HEK293 (cell line): ENCODE results near the gene GART.

Experiments
- CTCF ChIA-PET: fragments of 350-600 bp; formaldehyde crosslinking; extraction: SDS; loops from one replicate; lab custom pipeline; 2021; ENCODE audit warnings: antibody characterized with exemption; lab: Yijun Ruan, JAX
- POLR2A ChIA-PET: fragments of 300-600 bp; formaldehyde crosslinking; extraction: SDS; loops from one replicate; lab custom pipeline; 2020; ENCODE audit warnings: antibody characterized with exemption, inconsistent platforms; lab: Yijun Ruan, JAX
- H3K27ac ChIP-seq: fragments of 200-500 bp; sonication (Bioruptor generic); 2 replicates; pipeline ENCODE4 v1.5.1; 2014; ENCODE audit warnings: low read depth, low read length, control low read depth, inconsistent platforms; ENCODE audit errors: extremely low read depth
- H3K36me3 ChIP-seq, 2 experiments: fragments of 200-500 bp in 1 of 2; sonication (Bioruptor generic) in 1 of 2; 1 replicate in 1 of 2; 2 replicates in 1 of 2; pipeline ENCODE4 v1.5.1; 2014 to 2017; ENCODE audit warnings: inconsistent platforms in 2 of 2, low read length in 2 of 2; ENCODE audit not compliant: control insufficient read depth in 2 of 2, insufficient read depth in 1 of 2
- H3K4me1 ChIP-seq: fragments of 200-500 bp; sonication (Bioruptor generic); 2 replicates; pipeline ENCODE4 v1.5.1; 2014; ENCODE audit warnings: mild to moderate bottlenecking, low read length, inconsistent platforms; ENCODE audit not compliant: control insufficient read depth, insufficient read depth
- H3K4me3 ChIP-seq: 2 replicates; pipeline ENCODE4 v1.5.1; 2011; ENCODE audit warnings: low read depth, mild to moderate bottlenecking, control low read depth, low read length, moderate library complexity
- H3K9me3 ChIP-seq: fragments of 200-500 bp; sonication (Bioruptor generic); 2 replicates; pipeline ENCODE4 v1.5.1; 2014; ENCODE audit warnings: low read depth, low read length, inconsistent platforms; ENCODE audit not compliant: control insufficient read depth, insufficient read depth
- KLF1 ChIP-seq: fragments of 450-650 bp; formaldehyde crosslinking; IDR thresholded peaks from 2 replicates; pipeline ENCODE4 v1.5.1; 2016; ENCODE audit warnings: missing biosample characterization, missing genetic modification characterization
- OSR2 ChIP-seq: fragments of 450-650 bp; formaldehyde crosslinking; IDR thresholded peaks from 2 replicates; pipeline ENCODE4 v1.5.1; 2016; ENCODE audit warnings: missing biosample characterization, missing genetic modification characterization
- SALL2 ChIP-seq: fragments of 450-650 bp; formaldehyde crosslinking; IDR thresholded peaks from 2 replicates; pipeline ENCODE4 v1.5.0; 2017; ENCODE audit warnings: missing biosample characterization, mild to moderate bottlenecking, missing genetic modification characterization, borderline replicate concordance
- SCRT2 ChIP-seq: fragments of 450-650 bp; formaldehyde crosslinking; IDR thresholded peaks from 2 replicates; pipeline ENCODE4 v1.5.1; 2016; ENCODE audit warnings: missing biosample characterization, missing genetic modification characterization
- SP7 ChIP-seq: fragments of 450-650 bp; formaldehyde crosslinking; IDR thresholded peaks from 2 replicates; pipeline ENCODE4 v1.5.1; 2016; ENCODE audit warnings: missing biosample characterization, missing genetic modification characterization
- ZBTB17 ChIP-seq: fragments of 450-650 bp; formaldehyde crosslinking; IDR thresholded peaks from 2 replicates; pipeline ENCODE4 v1.5.1; 2016; ENCODE audit warnings: missing biosample characterization, missing genetic modification characterization
- ZBTB20 ChIP-seq: fragments of 450-650 bp; formaldehyde crosslinking; IDR thresholded peaks from 2 replicates; pipeline ENCODE4 v1.5.1; 2016; ENCODE audit warnings: missing biosample characterization, missing genetic modification characterization
- ZBTB8A ChIP-seq: fragments of 450-650 bp; formaldehyde crosslinking; IDR thresholded peaks from 2 replicates; pipeline ENCODE4 v1.5.1; 2016; ENCODE audit warnings: missing biosample characterization, missing genetic modification characterization
- ZIC2 ChIP-seq: fragments of 450-650 bp; formaldehyde crosslinking; IDR thresholded peaks from 2 replicates; pipeline ENCODE4 v1.5.1; 2016; ENCODE audit warnings: missing biosample characterization, missing genetic modification characterization
- ZNF138 ChIP-seq: fragments of 450-650 bp; formaldehyde crosslinking; IDR thresholded peaks from 2 replicates; pipeline ENCODE4 v1.5.1; 2016; ENCODE audit warnings: missing biosample characterization, missing genetic modification characterization, borderline replicate concordance
- ZNF174 ChIP-seq: fragments of 450-650 bp; formaldehyde crosslinking; IDR thresholded peaks from 2 replicates; pipeline ENCODE4 v1.5.0; 2017; ENCODE audit warnings: missing biosample characterization, mild to moderate bottlenecking, missing genetic modification characterization
- ZNF335 ChIP-seq: fragments of 450-650 bp; formaldehyde crosslinking; conservative IDR thresholded peaks from 2 replicates; pipeline ENCODE4 v1.5.1; 2016; ENCODE audit warnings: missing biosample characterization, missing genetic modification characterization
- ZNF394 ChIP-seq: fragments of 450-650 bp; formaldehyde crosslinking; IDR thresholded peaks from 2 replicates; pipeline ENCODE4 v1.5.1; 2016; ENCODE audit warnings: missing biosample characterization, missing genetic modification characterization, mild to moderate bottlenecking, moderate library complexity, borderline replicate concordance
- ZNF530 ChIP-seq: fragments of 450-650 bp; formaldehyde crosslinking; IDR thresholded peaks from 2 replicates; pipeline ENCODE4 v1.5.1; 2016; ENCODE audit warnings: low read depth, missing biosample characterization, missing genetic modification characterization
- ZNF596 ChIP-seq: fragments of 450-650 bp; IDR thresholded peaks from 2 replicates; pipeline ENCODE4 v1.5.0; 2018; ENCODE audit warnings: missing biosample characterization, mild to moderate bottlenecking, missing genetic modification characterization, moderate library complexity
- ZNF664 ChIP-seq: fragments of 450-650 bp; formaldehyde crosslinking; IDR thresholded peaks from 2 replicates; pipeline ENCODE4 v1.5.1; 2016; ENCODE audit warnings: missing biosample characterization, missing genetic modification characterization
- ZNF792 ChIP-seq: fragments of 450-650 bp; formaldehyde crosslinking; IDR thresholded peaks from 2 replicates; pipeline ENCODE4 v1.5.1; 2016; ENCODE audit warnings: missing biosample characterization, missing genetic modification characterization
- ZSCAN30 ChIP-seq: fragments of 450-650 bp; IDR thresholded peaks from 2 replicates; pipeline ENCODE4 v1.5.1; 2018; ENCODE audit warnings: missing biosample characterization, mild to moderate bottlenecking, missing genetic modification characterization, moderate library complexity
- TF ChIP-seq, protein P1 (sequence below): fragments of 450-650 bp; IDR thresholded peaks from 2 replicates; pipeline ENCODE4 v1.5.1; 2018; ENCODE audit warnings: missing biosample characterization, mild to moderate bottlenecking, missing genetic modification characterization
- TF ChIP-seq, protein P2 (sequence below): IDR thresholded peaks from 2 replicates; pipeline ENCODE4 v1.6.1; 2011; ENCODE audit warnings: mild to moderate bottlenecking, low read depth, low read length, borderline replicate concordance
- TF ChIP-seq, protein P3 (sequence below): fragments of 450-650 bp; formaldehyde crosslinking; IDR thresholded peaks from 2 replicates; pipeline ENCODE4 v1.5.1; 2016; ENCODE audit warnings: missing biosample characterization, missing genetic modification characterization
- TF ChIP-seq, protein P4 (sequence below): fragments of 450-650 bp; formaldehyde crosslinking; IDR thresholded peaks from 2 replicates; pipeline ENCODE4 v1.5.1; 2016; ENCODE audit warnings: missing biosample characterization, missing genetic modification characterization
- TF ChIP-seq, protein P5 (sequence below): fragments of 450-650 bp; formaldehyde crosslinking; IDR thresholded peaks from 2 replicates; pipeline ENCODE4 v1.5.1; 2016; ENCODE audit warnings: missing biosample characterization, missing genetic modification characterization
- TF ChIP-seq, protein P6 (sequence below): fragments of 450-650 bp; formaldehyde crosslinking; IDR thresholded peaks from 2 replicates; pipeline ENCODE4 v1.5.1; 2016; ENCODE audit warnings: missing biosample characterization, missing genetic modification characterization
- TF ChIP-seq, protein P7 (sequence below): fragments of 450-650 bp; formaldehyde crosslinking; optimal IDR thresholded peaks from 2 replicates; pipeline ENCODE3; 2016; ENCODE audit warnings: missing biosample characterization, mild to moderate bottlenecking, missing genetic modification characterization

The GART gene

DNA sequence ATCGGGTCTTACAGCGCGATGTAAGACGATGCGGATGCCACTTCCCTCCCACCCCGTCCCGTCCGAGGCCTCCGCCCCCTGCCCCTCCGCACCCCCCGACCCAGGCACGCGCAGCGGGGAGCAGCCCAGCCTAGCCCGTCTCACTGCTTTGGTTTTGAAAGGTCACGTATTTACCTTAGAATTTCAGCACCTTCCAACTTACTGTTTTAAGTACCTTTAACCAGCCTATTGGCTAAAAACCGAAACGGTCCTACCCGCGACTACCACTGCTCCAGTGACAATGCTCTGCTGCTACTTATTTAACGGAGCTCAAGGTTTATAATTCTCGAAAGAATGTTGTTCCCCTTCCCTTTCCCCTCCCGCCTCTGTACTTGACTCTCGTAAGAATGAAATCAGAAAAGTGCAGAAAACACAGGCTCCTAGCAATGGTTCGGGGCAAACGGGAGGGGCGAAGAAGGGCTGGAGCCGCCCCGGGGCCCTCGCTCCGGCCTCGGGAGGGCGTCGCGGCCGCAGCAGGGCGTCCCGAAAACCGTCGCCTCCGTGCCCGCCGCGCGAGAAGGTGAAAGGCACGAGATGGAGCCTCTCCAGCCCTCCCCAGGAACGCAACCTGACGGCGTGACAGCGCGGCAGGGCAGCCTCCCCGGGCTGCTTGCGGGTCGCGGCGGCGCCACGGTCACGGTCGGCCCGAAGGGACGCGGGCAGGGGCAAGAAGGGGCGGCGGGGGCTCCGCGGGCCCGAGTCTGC, 62.8 kb downstream of the GART start:
- H3K27ac ChIP-seq: peak overlapping the region; percentile 87
- CTCF ChIA-PET: interaction anchor here (0.6 to 2.8 kb wide), 4 partner anchors 12 to 45 kb away, joined by 3 to 16 read pairs (median 4); partner anchors contain the start of gene DNAJC28
- H3K9me3 ChIP-seq: no peaks in the 10 kb centered on the region
- no peaks in the 10 kb centered on the region; a peak in 1 of 3 replicates for H3K36me3 ChIP-seq
- peaks cover 2% of the 10 kb centered on the region; the same call in 1 of the 2 replicates for H3K4me1 ChIP-seq
- peak overlapping the region; percentile 48 for H3K4me3 ChIP-seq
- POLR2A ChIA-PET: interaction anchor here (0.6 to 4.1 kb wide), 25 partner anchors 11 to 707 kb away, joined by 3 to 154 read pairs (median 6); partner anchors contain the start of genes DNAJC28, DONSON, GART and IFNAR1
- TF ChIP-seq, protein P1, sequence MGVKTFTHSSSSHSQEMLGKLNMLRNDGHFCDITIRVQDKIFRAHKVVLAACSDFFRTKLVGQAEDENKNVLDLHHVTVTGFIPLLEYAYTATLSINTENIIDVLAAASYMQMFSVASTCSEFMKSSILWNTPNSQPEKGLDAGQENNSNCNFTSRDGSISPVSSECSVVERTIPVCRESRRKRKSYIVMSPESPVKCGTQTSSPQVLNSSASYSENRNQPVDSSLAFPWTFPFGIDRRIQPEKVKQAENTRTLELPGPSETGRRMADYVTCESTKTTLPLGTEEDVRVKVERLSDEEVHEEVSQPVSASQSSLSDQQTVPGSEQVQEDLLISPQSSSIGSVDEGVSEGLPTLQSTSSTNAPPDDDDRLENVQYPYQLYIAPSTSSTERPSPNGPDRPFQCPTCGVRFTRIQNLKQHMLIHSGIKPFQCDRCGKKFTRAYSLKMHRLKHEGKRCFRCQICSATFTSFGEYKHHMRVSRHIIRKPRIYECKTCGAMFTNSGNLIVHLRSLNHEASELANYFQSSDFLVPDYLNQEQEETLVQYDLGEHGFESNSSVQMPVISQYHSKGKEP (tag by site-specific recombination): no peak
- TF ChIP-seq ZNF335 (tag by site-specific recombination) (peak; percentile 92), ZNF530 (tag by site-specific recombination) (no peak), ZNF138 (no peak), OSR2 (tag by site-specific recombination) (no peak), KLF1 (tag by site-specific recombination) (peak; percentile 27; the same call in 1 of the 2 replicates), ZIC2 (tag by site-specific recombination) (0 out of 2 replicates have a peak, but pooled peaks have one; percentile 37), ZBTB20 (tag by site-specific recombination) (peak; percentile 94), ZNF394 (tag by site-specific recombination) (no peak), ZSCAN30 (tag by site-specific recombination) (no peak), SCRT2 (tag by site-specific recombination) (no peak), ZNF664 (tag by site-specific recombination) (0 out of 2 replicates have a peak, but pooled peaks have one; percentile 73), ZNF596 (tag by site-specific recombination) (peak; percentile 47; the same call in 1 of the 2 replicates), ZNF174 (tag by site-specific recombination) (no peak), ZBTB8A (peak; percentile 98), ZBTB17 (tag by site-specific recombination) (no peak), SP7 (tag by site-specific recombination) (no peak), ZNF792 (no peak), SALL2 (tag by site-specific recombination) (no peak)
- TF ChIP-seq, protein P2, sequence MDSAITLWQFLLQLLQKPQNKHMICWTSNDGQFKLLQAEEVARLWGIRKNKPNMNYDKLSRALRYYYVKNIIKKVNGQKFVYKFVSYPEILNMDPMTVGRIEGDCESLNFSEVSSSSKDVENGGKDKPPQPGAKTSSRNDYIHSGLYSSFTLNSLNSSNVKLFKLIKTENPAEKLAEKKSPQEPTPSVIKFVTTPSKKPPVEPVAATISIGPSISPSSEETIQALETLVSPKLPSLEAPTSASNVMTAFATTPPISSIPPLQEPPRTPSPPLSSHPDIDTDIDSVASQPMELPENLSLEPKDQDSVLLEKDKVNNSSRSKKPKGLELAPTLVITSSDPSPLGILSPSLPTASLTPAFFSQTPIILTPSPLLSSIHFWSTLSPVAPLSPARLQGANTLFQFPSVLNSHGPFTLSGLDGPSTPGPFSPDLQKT: no peak
- TF ChIP-seq, protein P3, sequence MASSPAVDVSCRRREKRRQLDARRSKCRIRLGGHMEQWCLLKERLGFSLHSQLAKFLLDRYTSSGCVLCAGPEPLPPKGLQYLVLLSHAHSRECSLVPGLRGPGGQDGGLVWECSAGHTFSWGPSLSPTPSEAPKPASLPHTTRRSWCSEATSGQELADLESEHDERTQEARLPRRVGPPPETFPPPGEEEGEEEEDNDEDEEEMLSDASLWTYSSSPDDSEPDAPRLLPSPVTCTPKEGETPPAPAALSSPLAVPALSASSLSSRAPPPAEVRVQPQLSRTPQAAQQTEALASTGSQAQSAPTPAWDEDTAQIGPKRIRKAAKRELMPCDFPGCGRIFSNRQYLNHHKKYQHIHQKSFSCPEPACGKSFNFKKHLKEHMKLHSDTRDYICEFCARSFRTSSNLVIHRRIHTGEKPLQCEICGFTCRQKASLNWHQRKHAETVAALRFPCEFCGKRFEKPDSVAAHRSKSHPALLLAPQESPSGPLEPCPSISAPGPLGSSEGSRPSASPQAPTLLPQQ (tag by site-specific recombination): 0 out of 2 replicates have a peak, but pooled peaks have one; percentile 58
- TF ChIP-seq, protein P4, sequence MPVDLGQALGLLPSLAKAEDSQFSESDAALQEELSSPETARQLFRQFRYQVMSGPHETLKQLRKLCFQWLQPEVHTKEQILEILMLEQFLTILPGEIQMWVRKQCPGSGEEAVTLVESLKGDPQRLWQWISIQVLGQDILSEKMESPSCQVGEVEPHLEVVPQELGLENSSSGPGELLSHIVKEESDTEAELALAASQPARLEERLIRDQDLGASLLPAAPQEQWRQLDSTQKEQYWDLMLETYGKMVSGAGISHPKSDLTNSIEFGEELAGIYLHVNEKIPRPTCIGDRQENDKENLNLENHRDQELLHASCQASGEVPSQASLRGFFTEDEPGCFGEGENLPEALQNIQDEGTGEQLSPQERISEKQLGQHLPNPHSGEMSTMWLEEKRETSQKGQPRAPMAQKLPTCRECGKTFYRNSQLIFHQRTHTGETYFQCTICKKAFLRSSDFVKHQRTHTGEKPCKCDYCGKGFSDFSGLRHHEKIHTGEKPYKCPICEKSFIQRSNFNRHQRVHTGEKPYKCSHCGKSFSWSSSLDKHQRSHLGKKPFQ (tag by site-specific recombination): no peak
- TF ChIP-seq, protein P5, sequence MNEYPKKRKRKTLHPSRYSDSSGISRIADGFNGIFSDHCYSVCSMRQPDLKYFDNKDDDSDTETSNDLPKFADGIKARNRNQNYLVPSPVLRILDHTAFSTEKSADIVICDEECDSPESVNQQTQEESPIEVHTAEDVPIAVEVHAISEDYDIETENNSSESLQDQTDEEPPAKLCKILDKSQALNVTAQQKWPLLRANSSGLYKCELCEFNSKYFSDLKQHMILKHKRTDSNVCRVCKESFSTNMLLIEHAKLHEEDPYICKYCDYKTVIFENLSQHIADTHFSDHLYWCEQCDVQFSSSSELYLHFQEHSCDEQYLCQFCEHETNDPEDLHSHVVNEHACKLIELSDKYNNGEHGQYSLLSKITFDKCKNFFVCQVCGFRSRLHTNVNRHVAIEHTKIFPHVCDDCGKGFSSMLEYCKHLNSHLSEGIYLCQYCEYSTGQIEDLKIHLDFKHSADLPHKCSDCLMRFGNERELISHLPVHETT (tag by site-specific recombination): no peak
- TF ChIP-seq, protein P6, sequence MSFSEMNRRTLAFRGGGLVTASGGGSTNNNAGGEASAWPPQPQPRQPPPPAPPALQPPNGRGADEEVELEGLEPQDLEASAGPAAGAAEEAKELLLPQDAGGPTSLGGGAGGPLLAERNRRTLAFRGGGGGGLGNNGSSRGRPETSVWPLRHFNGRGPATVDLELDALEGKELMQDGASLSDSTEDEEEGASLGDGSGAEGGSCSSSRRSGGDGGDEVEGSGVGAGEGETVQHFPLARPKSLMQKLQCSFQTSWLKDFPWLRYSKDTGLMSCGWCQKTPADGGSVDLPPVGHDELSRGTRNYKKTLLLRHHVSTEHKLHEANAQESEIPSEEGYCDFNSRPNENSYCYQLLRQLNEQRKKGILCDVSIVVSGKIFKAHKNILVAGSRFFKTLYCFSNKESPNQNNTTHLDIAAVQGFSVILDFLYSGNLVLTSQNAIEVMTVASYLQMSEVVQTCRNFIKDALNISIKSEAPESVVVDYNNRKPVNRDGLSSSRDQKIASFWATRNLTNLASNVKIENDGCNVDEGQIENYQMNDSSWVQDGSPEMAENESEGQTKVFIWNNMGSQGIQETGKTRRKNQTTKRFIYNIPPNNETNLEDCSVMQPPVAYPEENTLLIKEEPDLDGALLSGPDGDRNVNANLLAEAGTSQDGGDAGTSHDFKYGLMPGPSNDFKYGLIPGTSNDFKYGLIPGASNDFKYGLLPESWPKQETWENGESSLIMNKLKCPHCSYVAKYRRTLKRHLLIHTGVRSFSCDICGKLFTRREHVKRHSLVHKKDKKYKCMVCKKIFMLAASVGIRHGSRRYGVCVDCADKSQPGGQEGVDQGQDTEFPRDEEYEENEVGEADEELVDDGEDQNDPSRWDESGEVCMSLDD: no peak
- TF ChIP-seq, protein P7, sequence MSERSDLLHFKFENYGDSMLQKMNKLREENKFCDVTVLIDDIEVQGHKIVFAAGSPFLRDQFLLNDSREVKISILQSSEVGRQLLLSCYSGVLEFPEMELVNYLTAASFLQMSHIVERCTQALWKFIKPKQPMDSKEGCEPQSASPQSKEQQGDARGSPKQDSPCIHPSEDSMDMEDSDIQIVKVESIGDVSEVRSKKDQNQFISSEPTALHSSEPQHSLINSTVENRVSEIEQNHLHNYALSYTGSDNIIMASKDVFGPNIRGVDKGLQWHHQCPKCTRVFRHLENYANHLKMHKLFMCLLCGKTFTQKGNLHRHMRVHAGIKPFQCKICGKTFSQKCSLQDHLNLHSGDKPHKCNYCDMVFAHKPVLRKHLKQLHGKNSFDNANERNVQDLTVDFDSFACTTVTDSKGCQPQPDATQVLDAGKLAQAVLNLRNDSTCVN (tag by site-specific recombination): peak; percentile 92
